ENCODE data around the gene KDM2A. TPM values are rescaled to one million over a fixed set of nuclear protein-coding genes. Genes with fewer than 3 reads are reported as not detected.

KDM2A gene
- total RNA-seq, 1 experiment from 2014 or later: 122 TPM

- peaks cover 23% of the 10 kb centered on the region for H3K4me1 ChIP-seq
- no peaks in the 10 kb centered on the region for H3K27me3 Mint-ChIP-seq (ENCODE audit: insufficient read depth, unreplicated experiment)
- intact Hi-C loops (cut with micrococcal nuclease; ENCODE audit: unreplicated experiment): loop anchor here (1.0 kb wide), 1 partner anchor 15 kb away; the partner anchor contains the start of gene ANKRD13D
- peak overlapping the region; percentile 86 for H3K27ac Mint-ChIP-seq (ENCODE audit: unreplicated experiment)
- H3K9me3 Mint-ChIP-seq (ENCODE audit: unreplicated experiment): no peaks in the 10 kb centered on the region
- peaks cover 62% of the 10 kb centered on the region for H3K36me3 Mint-ChIP-seq (ENCODE audit: insufficient read depth, unreplicated experiment)
- peaks cover 6% of the 10 kb centered on the region for H3K4me1 Mint-ChIP-seq (ENCODE audit: low read depth, unreplicated experiment)
- CTCF ChIA-PET: interaction anchor here (0.6 to 2.4 kb wide), 6 partner anchors 13 to 82 kb away, joined by 3 to 42 read pairs (median 4); partner anchors contain the start of gene GRK2
- peak overlapping the region; percentile 80 for H3K4me3 Mint-ChIP-seq (ENCODE audit: unreplicated experiment)
- no peaks in the 10 kb centered on the region for H3K27me3 ChIP-seq (replicated peaks; ENCODE audit: control insufficient read depth, insufficient read depth, low read length)
- TF ChIP-seq CTCF (IDR thresholded peaks at IDR 0.05; ENCODE audit: insufficient read depth in 1 of 2, low read depth in 1 of 2, low read length in 1 of 2, severe bottlenecking in 1 of 2, unreplicated experiment in 1 of 2): no peak
- H3K4me3 ChIP-seq (ENCODE audit: low read depth, low read length): peak overlapping the region; percentile 93
- DNase-seq: peak in 1 of 2 experiments; percentile 43
- no peaks in the 10 kb centered on the region for H3K9me3 ChIP-seq
- peaks cover 7% of the 10 kb centered on the region for H3K36me3 ChIP-seq (ENCODE audit: control insufficient read depth, insufficient read depth, low read length)
- BruUV-seq (replicated peaks): TSS peak; percentile 39
- POLR2A ChIA-PET: interaction anchor here (0.9 to 1.3 kb wide), 4 partner anchors 12 to 65 kb away, joined by 3 to 9 read pairs (median 4); partner anchors contain the start of gene ANKRD13D
Observed at GRCh38 chr11:67304511-67305113, 185.5 kb downstream of the KDM2A start.

- no peak overlapping the region for H3K27ac Mint-ChIP-seq (ENCODE audit: unreplicated experiment)
- CTCF ChIA-PET: interaction anchor here (0.6 to 1.0 kb wide), 2 partner anchors 76 to 303 kb away, joined by 3 to 5 read pairs; no protein-coding TSS in a partner anchor
- TF ChIP-seq CTCF (IDR thresholded peaks at IDR 0.05; ENCODE audit: insufficient read depth in 1 of 2, low read depth in 1 of 2, low read length in 1 of 2, severe bottlenecking in 1 of 2, unreplicated experiment in 1 of 2): no peak
Observed at GRCh38 chr11:67306769-67307544, 187.9 kb downstream of the KDM2A start.

GRCh38 chr11:67307545-67308001 is 188.5 kb downstream of the KDM2A start:
- TF ChIP-seq CTCF (IDR thresholded peaks at IDR 0.05; ENCODE audit: insufficient read depth in 1 of 2, low read depth in 1 of 2, low read length in 1 of 2, severe bottlenecking in 1 of 2, unreplicated experiment in 1 of 2): no peak
- Mint-ChIP-seq H3K9me3 (ENCODE audit: unreplicated experiment) (no peaks in the 10 kb centered on the region), H3K27ac (ENCODE audit: unreplicated experiment) (no peak overlapping the region), H3K27me3 (ENCODE audit: insufficient read depth, unreplicated experiment) (no peaks in the 10 kb centered on the region), H3K4me1 (ENCODE audit: low read depth, unreplicated experiment) (peaks cover 21% of the 10 kb centered on the region), H3K36me3 (ENCODE audit: insufficient read depth, unreplicated experiment) (peaks cover 43% of the 10 kb centered on the region), H3K4me3 (ENCODE audit: unreplicated experiment) (no peak overlapping the region)
- intact Hi-C loops (cut with micrococcal nuclease; ENCODE audit: unreplicated experiment): no loop called here
- H3K4me3 ChIP-seq (ENCODE audit: low read depth, low read length): no peak overlapping the region
- ChIA-PET POLR2A (no interaction called here), CTCF (interaction anchor here (0.6 to 1.0 kb wide), 3 partner anchors 10 to 302 kb away, joined by 3 to 5 read pairs (median 3); no protein-coding TSS in a partner anchor)
- no peaks in the 10 kb centered on the region for H3K27me3 ChIP-seq (replicated peaks; ENCODE audit: control insufficient read depth, insufficient read depth, low read length)
- peaks cover 26% of the 10 kb centered on the region for H3K4me1 ChIP-seq
- peaks cover 4% of the 10 kb centered on the region for H3K36me3 ChIP-seq (ENCODE audit: control insufficient read depth, insufficient read depth, low read length)
- BruUV-seq (replicated peaks): no TSS peak
- no peaks in the 10 kb centered on the region for H3K9me3 ChIP-seq
- DNase-seq: peak in 1 of 2 experiments; percentile 37

More at GRCh38 chr11:67306769-67307544, 187.9 kb downstream of the KDM2A start:
- intact Hi-C loops (cut with micrococcal nuclease; ENCODE audit: unreplicated experiment): no loop called here
- Mint-ChIP-seq H3K4me3 (ENCODE audit: unreplicated experiment) (no peak overlapping the region), H3K36me3 (ENCODE audit: insufficient read depth, unreplicated experiment) (peaks cover 49% of the 10 kb centered on the region), H3K27me3 (ENCODE audit: insufficient read depth, unreplicated experiment) (no peaks in the 10 kb centered on the region), H3K9me3 (ENCODE audit: unreplicated experiment) (no peaks in the 10 kb centered on the region), H3K4me1 (ENCODE audit: low read depth, unreplicated experiment) (peaks cover 16% of the 10 kb centered on the region)
- BruUV-seq (replicated peaks): no TSS peak
- H3K4me3 ChIP-seq (ENCODE audit: low read depth, low read length): no peak overlapping the region
- no peaks in the 10 kb centered on the region for H3K27me3 ChIP-seq (replicated peaks; ENCODE audit: control insufficient read depth, insufficient read depth, low read length)
- peaks cover 6% of the 10 kb centered on the region for H3K36me3 ChIP-seq (ENCODE audit: control insufficient read depth, insufficient read depth, low read length)
- peak in 1 of 2 experiments; percentile 35 for DNase-seq
- H3K4me1 ChIP-seq: peaks cover 28% of the 10 kb centered on the region
- H3K9me3 ChIP-seq: no peaks in the 10 kb centered on the region
- POLR2A ChIA-PET: no interaction called here
